Transverse colon (tissue), 4 donors: Measurements from ENCODE around the gene LARP4B. TPM values are rescaled to one million over a fixed set of nuclear protein-coding genes. Genes with fewer than 3 reads are reported as not detected.

Source experiments
- DNase-seq: peaks from one replicate; pipeline ENCODE4 v3.0.0-alpha.2; 2019
- H3K27ac ChIP-seq, 4 donors: fragments of 200-600 bp; sonication (generic); 2 replicates each; pipeline ENCODE4 v1.5.1; 2016 to 2018; ENCODE audit warnings: inconsistent platforms in 4 of 4
- H3K27me3 ChIP-seq: fragments of 200-600 bp; sonication (generic); 2 replicates; pipeline ENCODE4 v1.5.1; 2017; ENCODE audit warnings: inconsistent platforms
- H3K36me3 ChIP-seq, 4 donors: fragments of 200-600 bp; sonication (generic); 2 replicates each; pipeline ENCODE4 v1.5.1; 2017 to 2019; ENCODE audit warnings: inconsistent platforms in 4 of 4
- H3K4me1 ChIP-seq, 4 donors: fragments of 200-600 bp; sonication (generic); 2 replicates each; pipeline ENCODE4 v1.5.1; 2017 to 2020; ENCODE audit warnings: inconsistent platforms in 4 of 4
- H3K4me3 ChIP-seq, 4 donors: fragments of 200-600 bp; sonication (generic); 1 replicate in 1 of 4; 2 replicates in 3 of 4; pipeline versions ENCODE4 v1.5.1 to v1.6.1; 2017 to 2019; ENCODE audit warnings: inconsistent platforms in 4 of 4
- H3K9me3 ChIP-seq, 2 donors: fragments of 200-600 bp; sonication (generic); 2 replicates each; pipeline ENCODE4 v1.5.1; 2017 to 2019; ENCODE audit warnings: inconsistent platforms in 2 of 2
- EP300 ChIP-seq: sonication (generic); formaldehyde crosslinking; IDR thresholded peaks from one replicate; pipeline ENCODE4 v1.6.1; 2017; ENCODE audit warnings: antibody characterized with exemption, low read depth
- POLR2A ChIP-seq: fragments of 450-650 bp; IDR thresholded peaks from one replicate; pipeline ENCODE4 v1.6.1; 2016; ENCODE audit warnings: antibody characterized with exemption, mild to moderate bottlenecking, moderate library complexity
- POLR2AphosphoS5 ChIP-seq, 3 donors: sonication (generic); formaldehyde crosslinking; IDR thresholded peaks; one replicate each; pipeline ENCODE4 v1.6.1; 2016; ENCODE audit warnings: antibody characterized with exemption in 3 of 3
- WGBS, 2 donors: methylation state at CpG; one replicate each; pipeline ENCODE4 v1.1.5; 2018; ENCODE audit warnings: low coverage in 1 of 2; 5-methylcytosine and 5-hydroxymethylcytosine counted together
- in situ Hi-C, 4 donors: fragments of 200-750 bp; cut with MboI; loops; one replicate each; pipeline versions ENCODE4 v1.15.0 to v1.15.1; 2017; ENCODE audit warnings: low sequenced_read_pairs in 3 of 4, low pct_ligation_motif_present in 1 of 4, low pct_unique_long_range_greater_than_20kb in 1 of 4
- intact Hi-C: fragments of 100-400 bp; cut with DNase I; formaldehyde crosslinking; loops from one replicate; pipeline ENCODE4 v1.15.1; 2023; ENCODE audit warnings: low total_unique reads
- total RNA-seq, 4 donors: library from RNA; depleted of rRNA; stranded (reverse); fragments of >200 nt; gene quantifications; one replicate each; pipeline ENCODE4 v1.1.0, GENCODE V29; 2016
- TF ChIP-seq, protein P1 (sequence below), 5 experiments: fragments of 200-600 bp in 3 of 5; fragments of 450-650 bp in 2 of 5; sonication (generic) in 3 of 5; IDR thresholded peaks; 1 replicate in 2 of 5; 2 replicates in 3 of 5; pipeline ENCODE4 v1.5.1; 2016 to 2017; ENCODE audit warnings: antibody characterized with exemption in 5 of 5, inconsistent platforms in 3 of 5, mild to moderate bottlenecking in 2 of 5, moderate library complexity in 1 of 5

LARP4B gene
- total RNA-seq, 4 donors from 2014 or later: 89.2 to 148 (median 96.4) TPM

DNA sequence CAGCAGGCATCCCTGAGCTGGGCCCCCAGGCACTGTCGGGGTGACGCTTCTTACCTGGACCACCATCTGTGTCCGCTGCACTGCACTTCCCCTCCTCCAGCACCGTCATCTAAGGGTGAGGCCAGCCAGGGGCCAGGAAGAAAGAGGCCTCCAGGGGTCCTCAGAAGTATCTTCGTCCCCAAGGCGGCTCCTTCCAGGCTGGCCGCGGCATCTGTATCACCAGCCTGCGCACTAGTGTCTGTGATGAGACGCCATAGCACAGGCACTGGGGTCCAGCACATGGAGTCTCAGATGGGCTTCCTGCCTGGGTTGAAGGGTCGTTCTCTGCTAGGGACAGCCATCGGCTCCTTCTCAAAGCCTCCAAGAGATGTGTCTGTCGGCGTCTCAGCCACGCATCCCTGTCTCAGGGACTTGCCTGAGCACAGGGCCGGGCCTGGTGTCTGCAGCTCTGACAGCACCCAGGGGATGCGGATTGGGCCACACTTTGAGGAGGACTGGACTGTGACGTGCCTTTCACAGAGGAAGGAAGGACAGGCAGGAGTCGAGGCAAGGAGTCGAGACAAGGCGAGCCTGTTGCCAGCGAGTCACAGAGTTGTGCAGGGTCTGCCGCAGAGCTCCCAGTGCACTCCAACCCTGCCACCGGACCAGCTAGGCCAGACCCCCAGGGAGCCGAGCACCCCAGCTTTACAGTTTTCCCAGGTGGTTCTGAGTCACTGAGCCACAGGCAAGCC, 140.5 kb downstream of the LARP4B start:
- no peak for DNase-seq

DNA sequence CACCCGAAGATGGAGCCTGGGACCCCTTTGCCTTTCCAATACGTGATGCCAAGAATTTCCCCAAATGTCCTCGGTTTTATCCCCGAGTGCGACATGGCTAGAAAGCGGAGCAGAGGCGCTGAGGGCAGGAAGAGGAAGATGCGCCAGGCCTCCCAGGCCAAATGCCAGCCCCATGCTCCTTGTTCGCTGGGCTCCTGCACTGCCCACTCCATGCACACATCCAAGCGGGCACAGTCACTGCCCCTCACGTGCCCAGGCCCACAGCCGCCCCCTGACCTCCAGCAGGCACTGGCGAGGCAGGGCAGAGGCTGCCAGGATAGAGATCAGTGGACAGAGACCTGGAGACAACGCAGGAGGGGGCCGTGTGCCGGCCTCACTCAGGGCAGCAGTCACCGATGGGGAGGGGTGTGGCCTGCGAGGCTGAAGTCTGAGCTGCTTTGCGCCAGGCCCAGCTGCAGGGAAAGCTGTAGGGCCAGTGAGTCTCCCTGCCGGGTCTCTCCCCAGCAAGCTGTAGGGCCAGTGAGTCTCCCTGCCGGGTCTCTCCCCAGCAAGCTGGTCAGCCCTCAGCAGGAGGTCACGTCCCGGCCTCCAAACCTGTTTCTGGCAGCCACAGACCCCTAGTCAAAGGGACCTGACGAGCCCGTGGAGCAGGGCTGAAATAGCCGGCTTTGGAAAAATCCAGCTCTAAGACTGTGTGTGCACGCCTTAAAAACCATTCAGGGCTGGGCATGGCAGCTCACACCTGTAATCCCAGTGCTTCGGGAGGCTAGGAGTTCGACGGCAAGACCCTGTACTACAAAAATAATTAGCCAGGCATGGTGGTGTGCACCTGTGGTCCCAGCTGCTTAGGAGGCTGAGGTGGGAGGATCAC, 141.4 kb downstream of the LARP4B start:
- DNase-seq: no peak
- H3K27me3 ChIP-seq: peaks cover 6% of the 10 kb centered on the region
- H3K27ac ChIP-seq: no peak overlapping the region
- in situ Hi-C loops: loop anchor here (10.0 to 25.0 kb wide), 2 partner anchors 278 to 285 kb away; no protein-coding TSS in a partner anchor
- H3K9me3 ChIP-seq: no peaks in the 10 kb centered on the region
- TF ChIP-seq POLR2A (no peak), EP300 (no peak), POLR2AphosphoS5 (IDR thresholded peaks at IDR 0.05) (no peak)
- TF ChIP-seq, protein P1, sequence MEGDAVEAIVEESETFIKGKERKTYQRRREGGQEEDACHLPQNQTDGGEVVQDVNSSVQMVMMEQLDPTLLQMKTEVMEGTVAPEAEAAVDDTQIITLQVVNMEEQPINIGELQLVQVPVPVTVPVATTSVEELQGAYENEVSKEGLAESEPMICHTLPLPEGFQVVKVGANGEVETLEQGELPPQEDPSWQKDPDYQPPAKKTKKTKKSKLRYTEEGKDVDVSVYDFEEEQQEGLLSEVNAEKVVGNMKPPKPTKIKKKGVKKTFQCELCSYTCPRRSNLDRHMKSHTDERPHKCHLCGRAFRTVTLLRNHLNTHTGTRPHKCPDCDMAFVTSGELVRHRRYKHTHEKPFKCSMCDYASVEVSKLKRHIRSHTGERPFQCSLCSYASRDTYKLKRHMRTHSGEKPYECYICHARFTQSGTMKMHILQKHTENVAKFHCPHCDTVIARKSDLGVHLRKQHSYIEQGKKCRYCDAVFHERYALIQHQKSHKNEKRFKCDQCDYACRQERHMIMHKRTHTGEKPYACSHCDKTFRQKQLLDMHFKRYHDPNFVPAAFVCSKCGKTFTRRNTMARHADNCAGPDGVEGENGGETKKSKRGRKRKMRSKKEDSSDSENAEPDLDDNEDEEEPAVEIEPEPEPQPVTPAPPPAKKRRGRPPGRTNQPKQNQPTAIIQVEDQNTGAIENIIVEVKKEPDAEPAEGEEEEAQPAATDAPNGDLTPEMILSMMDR (IDR thresholded peaks at IDR 0.05): no peak
- 59 to 61% methylated on average over 8 to 25 of the region's 30 CpGs for WGBS, 2 donors
- peaks cover 0 to 21% (median 10%) of the 10 kb centered on the region in 4 donors for H3K4me1 ChIP-seq
- H3K36me3 ChIP-seq: no peaks in the 10 kb centered on the region
- intact Hi-C loops: loop anchor here (10.0 kb wide), 3 partner anchors 205 to 425 kb away; no protein-coding TSS in a partner anchor
- H3K4me3 ChIP-seq: peak overlapping the region in 1 of 4 donors; percentile 42

More for the DNA sequence above, 140.5 kb downstream of the LARP4B start:
- WGBS, 2 donors: 89% methylated on average over 25 of the region's 25 CpGs; no CpG with 5 or more reads in 1 of the 2 donors
- TF ChIP-seq POLR2AphosphoS5 (IDR thresholded peaks at IDR 0.05): no peak
- no peak for TF ChIP-seq POLR2A
- no peak for TF ChIP-seq EP300
- TF ChIP-seq, protein P1 (IDR thresholded peaks at IDR 0.05): no peak
- no peak overlapping the region for H3K27ac ChIP-seq
- H3K4me3 ChIP-seq: no peak overlapping the region
- in situ Hi-C loops: loop anchor here (10.0 to 25.0 kb wide), 2 partner anchors 279 to 286 kb away; no protein-coding TSS in a partner anchor
- peaks cover 0 to 18% (median 10%) of the 10 kb centered on the region in 4 donors for H3K4me1 ChIP-seq
- intact Hi-C loops: no loop called here
- no peaks in the 10 kb centered on the region for H3K9me3 ChIP-seq
- no peaks in the 10 kb centered on the region for H3K27me3 ChIP-seq
- no peaks in the 10 kb centered on the region for H3K36me3 ChIP-seq

GRCh38 chr10:788796-789748, 142.4 kb downstream of the LARP4B start:
- H3K4me3 ChIP-seq: peak overlapping the region; percentile 17 to 46 (median 30)
- no peaks in the 10 kb centered on the region for H3K36me3 ChIP-seq
- in situ Hi-C loops: loop anchor here in 2 of 4 donors (25.0 kb wide), 1 partner anchor 277 kb away; no protein-coding TSS in a partner anchor
- peak; percentile 82 for DNase-seq
- intact Hi-C loops: loop anchor here (10.0 kb wide), 3 partner anchors 204 to 424 kb away; no protein-coding TSS in a partner anchor
- WGBS, 2 donors: 16 to 50% methylated on average over 7 to 46 of the region's 50 CpGs
- H3K9me3 ChIP-seq: no peaks in the 10 kb centered on the region
- peak overlapping the region in 1 of 4 donors; percentile 45 for H3K27ac ChIP-seq
- H3K27me3 ChIP-seq: peaks cover 15% of the 10 kb centered on the region
- no peak for TF ChIP-seq POLR2A
- TF ChIP-seq EP300: no peak
- TF ChIP-seq, protein P1 (IDR thresholded peaks at IDR 0.05): peak in 4 of 5 experiments; percentile 20 to 73 (median 60)
- peak in 1 of 3 donors; percentile 11 for TF ChIP-seq POLR2AphosphoS5 (IDR thresholded peaks at IDR 0.05)
- peaks cover 3 to 29% (median 17%) of the 10 kb centered on the region in 4 donors for H3K4me1 ChIP-seq
